HPDE6-E6E7 (cell line): ENCODE data around the gene TBC1D10A.
A peak's percentile ranks its signal among the peaks of the same experiment; 100 is the strongest.

ENCODE experiments used
- DNase-seq: peaks from one replicate; pipeline ENCODE4 v3.0.0; 2011; ENCODE audit warnings: missing footprints; ENCODE audit errors: extremely low spot score

TBC1D10A gene, protein sequence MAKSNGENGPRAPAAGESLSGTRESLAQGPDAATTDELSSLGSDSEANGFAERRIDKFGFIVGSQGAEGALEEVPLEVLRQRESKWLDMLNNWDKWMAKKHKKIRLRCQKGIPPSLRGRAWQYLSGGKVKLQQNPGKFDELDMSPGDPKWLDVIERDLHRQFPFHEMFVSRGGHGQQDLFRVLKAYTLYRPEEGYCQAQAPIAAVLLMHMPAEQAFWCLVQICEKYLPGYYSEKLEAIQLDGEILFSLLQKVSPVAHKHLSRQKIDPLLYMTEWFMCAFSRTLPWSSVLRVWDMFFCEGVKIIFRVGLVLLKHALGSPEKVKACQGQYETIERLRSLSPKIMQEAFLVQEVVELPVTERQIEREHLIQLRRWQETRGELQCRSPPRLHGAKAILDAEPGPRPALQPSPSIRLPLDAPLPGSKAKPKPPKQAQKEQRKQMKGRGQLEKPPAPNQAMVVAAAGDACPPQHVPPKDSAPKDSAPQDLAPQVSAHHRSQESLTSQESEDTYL

DNA sequence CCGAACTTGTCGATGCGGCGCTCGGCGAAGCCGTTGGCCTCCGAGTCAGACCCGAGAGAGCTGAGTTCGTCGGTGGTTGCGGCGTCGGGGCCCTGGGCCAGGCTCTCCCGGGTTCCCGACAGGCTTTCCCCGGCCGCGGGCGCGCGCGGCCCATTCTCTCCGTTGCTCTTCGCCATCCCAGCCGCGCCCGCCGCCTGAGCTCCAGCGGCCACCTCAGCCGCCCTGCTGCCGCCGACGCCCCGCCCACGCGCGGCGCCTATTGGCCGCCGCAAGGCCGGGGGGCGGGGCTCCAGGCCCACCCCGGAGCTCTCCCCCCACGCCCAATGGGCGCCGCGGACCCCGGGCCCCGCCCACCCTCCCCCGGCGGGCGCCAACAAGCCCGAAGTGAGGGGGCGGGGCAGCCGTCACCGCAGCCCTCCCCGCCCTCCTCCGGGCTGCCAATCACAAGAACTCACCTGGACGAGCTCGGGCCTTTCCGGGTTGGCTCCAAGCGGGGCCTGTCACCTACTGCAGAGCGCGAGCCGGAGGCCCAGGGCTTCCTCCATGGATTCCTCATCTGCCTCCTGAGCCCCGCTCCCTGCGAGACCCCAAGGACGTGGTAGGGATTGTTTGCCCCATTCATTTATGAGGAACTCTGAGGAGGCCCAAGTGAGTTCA is at the start of gene TBC1D10A:
TBC1D10A (minus strand) TSS at position 236 of the 657 bp plus-strand sequence; CDS start at position 176, 60 bp downstream.
- peak; percentile 99 for DNase-seq

DNA sequence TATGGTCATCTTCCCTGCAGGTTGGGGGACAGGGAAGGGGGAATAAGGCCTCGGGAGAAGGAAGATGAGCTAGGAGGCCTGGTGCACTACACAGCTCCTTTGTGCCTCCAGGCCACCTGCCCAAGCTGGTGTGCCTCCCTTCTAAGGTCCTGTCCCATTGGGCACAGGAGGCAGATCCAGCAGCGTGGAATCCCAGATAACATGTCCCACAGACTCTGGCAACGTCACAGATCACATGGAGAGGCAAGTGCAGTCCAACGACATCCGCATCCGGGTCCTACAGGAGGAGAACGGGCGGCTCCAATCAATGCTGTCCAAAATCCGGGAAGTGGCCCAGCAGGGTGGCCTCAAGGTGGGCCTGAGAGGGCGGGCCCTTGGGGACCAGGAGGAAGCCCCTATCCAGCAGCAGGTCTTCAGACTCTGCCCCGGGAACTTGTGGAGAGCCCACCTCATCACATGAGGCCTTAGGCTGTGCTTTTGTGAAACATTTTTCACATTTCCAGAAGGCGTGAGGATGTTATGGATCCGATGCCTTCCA is 48.6 kb upstream of the TBC1D10A start:
- DNase-seq = no peak

DNA sequence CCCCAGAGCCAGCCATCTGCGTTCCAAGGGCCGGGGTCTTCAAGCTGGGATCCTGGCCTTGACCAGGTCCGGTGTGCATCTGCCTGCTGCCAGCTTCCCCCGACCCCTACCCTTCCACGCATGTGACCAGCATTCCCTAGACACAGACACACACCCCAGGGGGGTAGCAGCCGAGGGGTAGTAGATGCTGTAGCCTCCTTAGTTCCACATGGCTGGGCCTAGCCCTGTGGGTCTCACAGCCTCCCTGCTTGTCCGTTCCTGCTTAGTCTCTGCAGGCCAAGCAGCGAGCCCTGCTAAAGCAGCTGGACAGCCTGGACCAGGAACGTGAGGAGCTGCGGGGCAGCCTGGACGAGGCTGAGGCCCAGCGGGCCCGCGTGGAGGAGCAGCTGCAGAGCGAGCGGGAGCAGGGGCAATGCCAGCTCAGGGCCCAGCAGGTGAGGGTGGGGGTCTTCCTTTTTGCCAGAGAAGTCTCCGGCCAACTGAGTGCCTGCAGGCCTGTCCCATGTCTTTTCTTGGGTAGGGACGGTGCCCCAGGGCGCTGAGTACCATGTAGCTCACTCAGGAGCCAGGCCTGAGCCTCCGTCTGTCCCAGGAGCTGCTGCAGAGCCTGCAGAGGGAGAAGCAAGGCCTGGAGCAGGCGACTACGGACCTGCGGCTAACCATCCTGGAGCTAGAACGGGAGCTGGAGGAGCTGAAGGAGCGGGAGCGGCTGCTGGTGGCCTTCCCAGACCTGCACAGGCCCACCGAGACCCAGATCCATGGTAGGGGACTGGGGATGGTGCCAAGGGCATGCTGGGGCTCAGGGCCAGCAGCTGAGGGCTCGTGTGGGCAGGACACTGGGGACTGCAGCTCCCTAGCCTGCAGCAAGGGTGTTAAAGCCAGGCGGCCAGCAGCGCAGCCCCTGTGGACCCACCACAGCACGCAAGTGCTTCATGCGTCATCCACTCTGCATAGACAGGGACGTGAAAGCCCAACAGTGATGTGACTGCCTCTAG is 46.9 kb upstream of the TBC1D10A start:
- DNase-seq = no peak

DNA sequence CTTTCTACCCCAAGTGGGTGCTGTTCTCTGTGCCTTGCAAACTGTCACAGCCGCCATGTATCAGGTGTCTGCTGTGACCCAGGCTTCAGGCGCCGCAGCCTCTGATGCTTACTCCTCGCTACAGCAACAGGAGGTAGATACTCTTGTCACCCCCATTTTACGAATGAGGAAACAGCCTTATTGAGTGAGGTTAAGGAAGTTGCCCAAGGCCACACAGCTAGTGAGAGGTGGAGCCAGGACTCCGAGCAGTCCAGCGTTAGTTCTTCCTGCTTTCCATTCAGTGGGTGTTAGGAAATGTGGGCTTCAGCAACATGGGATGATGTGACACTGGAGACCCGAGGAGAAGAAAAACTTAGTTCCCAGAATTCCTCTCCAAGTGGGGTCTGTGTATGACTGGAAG is 46.2 kb upstream of the TBC1D10A start:
- DNase-seq = no peak

DNA sequence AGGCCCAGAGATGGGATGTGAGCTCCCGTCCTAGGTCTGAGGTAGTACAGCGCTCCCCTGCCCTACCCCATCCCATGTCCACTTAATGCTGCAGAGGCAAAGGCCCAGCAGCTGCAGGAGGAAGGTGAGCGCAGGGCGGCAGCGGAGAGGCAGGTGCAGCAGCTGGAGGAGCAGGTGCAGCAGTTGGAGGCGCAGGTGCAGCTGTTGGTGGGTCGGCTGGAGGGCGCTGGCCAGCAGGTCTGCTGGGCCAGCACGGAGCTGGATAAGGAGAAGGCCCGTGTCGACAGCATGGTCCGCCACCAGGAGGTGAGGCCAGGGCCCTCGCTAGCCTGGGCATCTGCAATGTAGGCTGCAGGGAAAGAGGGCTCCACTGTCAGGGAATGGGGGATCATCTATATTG is 45.2 kb upstream of the TBC1D10A start:
- no peak for DNase-seq

DNA sequence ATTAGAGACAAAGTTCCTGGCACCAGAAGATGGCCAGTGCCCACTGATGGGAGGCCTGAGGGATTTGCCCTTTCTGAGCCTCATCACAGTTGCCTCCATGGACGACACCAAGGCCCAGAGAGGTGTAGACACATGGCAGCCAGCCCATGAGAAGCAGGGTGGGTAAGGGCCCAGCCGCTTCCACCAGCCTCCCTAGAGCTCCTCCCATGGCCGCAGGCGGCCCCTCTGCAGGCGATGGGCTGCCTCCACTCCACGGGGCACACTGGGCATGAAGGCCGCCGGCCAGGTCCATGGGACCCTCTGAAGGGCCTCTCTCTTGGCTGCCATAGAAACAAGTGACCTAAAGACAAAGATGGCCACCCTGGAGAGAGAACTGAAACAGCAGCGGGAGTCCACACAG is 44.6 kb upstream of the TBC1D10A start:
- no peak for DNase-seq

DNA sequence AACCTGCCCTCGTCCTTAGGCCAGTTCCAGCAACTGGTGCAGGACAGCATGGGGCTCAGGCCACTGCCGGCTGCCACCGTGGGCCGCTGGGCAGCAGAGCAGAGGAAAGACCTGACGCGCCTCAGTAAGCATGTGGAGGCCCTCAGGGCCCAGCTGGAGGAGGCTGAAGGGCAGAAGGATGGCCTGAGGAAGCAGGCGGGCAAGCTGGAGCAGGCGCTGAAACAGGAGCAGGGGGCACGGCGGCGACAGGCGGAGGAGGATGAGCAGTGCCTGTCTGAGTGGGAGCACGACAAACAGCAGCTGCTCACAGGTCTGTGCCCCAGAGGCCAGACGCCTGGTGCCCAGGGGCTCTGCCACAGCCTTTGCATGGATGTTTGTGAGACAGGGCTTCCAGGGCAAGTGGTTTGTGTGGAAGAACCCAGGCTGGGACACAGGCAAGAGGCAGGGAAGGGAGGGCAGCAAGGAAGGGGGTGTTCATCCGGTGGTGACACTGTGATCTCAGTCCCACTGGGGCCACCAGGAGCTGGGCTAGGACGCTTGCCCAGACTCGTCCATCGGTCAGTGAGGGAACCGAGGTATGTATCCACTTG is 44.0 kb upstream of the TBC1D10A start:
- DNase-seq = no peak

DNA sequence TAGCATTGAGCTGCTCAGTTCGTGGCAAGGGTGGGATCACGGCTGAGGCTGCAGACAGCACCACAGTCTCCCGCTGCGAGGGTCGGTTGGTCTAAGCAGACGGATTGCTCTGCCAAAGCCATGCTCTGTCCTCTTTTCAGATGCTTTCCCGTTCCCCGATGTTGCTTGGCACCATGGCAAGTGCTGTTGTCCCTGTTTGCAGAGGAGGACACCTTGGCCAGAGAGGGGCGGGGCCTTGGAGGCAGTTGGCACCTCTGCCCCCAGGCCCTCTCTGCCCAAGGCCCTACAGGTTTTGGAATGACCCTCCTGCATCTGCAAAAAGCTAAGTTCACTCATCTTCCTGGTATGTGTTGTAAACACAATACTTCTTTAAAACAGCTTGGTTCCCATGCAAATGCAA is 41.7 kb upstream of the TBC1D10A start:
- DNase-seq = no peak

DNA sequence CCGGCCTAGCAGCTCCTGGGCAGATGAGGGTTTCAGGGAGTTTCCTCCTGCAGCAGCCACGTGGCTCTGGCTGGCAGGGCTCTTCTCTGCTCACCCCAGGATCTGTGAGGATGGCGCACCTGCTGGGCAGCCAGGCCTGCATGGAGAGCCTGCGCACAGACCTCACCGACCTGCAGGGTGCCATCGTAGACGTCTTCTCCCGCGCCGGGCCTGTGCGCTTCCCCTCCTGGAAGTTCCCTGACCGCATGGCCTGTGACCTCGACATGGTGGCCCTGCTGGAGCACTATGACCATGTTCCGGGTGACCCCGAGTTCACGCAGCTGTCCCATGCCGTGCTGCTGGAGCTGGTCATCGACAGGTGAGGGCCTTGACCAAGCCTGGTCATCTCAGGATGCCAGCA is 39.1 kb upstream of the TBC1D10A start:
- DNase-seq = no peak

DNA sequence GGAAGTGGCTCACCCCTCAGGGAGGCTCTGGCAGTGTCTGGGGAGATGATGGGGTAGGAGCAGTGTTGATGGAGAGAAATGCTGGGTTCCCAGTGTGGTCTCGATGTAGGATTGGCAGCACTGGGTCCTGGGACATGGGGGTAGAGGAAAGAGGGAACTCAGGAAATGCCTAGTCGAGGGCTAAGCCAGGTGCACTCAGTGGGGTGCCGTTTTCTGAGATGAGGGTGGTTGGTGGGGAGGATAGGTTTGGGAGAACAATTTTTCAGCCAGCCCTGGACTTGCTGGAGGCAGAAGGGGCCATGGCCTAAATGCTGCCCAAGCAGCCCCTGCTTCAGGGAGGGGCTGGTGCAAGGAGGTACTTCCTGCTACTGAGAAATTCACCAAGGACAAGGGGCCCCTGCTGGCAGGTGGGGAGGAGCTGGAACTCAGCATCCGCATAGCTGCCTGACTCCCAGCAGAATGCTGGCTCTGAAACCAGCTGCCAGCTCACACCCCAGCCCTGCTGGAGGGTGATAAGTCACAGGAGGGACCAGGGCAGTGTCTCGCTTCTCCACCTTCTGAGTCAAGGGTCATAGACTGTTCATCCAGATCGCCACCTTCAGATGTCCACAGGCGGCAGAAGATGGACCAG is 36.0 kb upstream of the TBC1D10A start:
- DNase-seq = no peak

DNA sequence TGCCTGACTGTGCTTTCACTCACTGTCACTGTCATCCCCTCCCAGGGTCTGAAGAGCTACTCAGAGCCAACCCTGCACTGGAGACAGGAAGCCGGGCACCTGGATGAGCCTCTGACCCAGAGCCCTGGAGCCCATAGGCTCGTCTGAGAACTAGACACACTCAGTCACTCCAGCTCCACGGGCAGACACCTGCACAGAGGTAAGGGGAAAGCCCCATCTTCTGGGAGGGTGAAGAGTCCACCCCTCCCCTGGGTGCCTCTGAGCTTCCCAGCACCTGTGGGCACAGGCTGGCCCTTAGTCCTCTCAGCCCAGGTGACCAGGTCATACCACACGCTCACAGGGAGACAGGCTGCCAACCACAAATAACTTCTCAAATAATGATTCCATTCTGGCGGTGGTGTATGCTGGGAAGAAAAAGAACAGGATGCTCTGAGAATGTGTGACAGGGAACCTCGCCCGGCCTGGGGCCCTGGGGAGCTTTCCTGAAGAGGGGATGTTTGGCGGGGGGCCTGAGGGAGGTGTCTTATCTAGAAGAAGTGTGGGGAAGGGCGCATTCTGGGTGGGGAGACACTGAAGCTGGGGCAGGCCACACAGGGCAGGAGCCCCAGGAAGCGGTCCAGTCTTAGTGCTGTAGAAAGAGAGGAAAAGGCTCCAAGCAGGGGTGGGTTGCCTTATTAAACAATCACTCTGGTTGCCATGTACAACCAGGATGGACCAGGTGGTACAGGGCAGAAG is 35.3 kb upstream of the TBC1D10A start:
- no peak for DNase-seq

DNA sequence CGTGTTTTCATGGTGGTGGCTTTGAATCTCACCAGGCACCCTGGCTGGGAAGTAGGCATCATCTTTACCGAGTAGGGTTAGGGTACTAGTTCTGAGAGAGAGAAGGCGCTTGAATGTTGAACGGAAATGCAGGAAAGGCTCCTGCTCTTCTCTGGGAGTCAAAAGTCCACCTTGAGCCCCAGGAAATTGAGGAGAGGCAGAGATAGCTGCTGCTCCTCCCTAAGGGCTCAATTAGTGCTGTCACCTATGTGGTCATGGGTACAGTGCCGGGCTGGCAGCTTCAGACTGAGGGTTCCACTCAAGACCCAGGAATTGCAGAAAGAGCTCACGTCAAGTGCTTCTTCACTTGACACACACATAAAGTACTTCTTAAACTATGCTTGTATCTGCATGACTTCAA is 31.8 kb upstream of the TBC1D10A start:
- DNase-seq = no peak

DNA sequence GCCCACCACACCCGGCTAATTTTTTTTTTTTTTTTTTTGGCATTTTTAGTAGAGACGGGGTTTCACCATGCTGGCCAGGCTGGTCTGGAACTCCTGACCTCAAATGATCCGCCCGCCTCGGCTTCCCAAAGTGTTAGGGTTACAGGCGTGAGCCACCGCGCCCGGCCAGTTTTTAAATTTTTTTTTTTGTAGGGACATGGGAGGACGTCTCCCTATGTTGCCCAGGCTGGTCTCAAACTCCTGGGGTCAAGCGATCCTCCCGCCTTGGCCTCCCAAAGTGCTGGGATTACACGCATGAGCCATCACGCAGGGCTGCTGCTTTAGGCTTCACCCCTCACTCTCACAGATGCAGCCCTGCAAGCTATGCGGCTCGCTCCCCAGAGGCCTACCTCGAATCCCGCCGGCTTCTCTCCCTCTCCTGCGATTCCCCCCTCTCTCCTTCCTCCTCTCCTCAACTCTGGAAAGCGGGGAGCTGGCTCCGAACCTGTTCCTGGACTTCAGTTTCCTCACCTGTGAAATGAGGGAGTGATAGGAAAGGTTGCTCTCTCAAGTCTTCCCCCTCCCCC is 31.0 kb upstream of the TBC1D10A start:
- no peak for DNase-seq

DNA sequence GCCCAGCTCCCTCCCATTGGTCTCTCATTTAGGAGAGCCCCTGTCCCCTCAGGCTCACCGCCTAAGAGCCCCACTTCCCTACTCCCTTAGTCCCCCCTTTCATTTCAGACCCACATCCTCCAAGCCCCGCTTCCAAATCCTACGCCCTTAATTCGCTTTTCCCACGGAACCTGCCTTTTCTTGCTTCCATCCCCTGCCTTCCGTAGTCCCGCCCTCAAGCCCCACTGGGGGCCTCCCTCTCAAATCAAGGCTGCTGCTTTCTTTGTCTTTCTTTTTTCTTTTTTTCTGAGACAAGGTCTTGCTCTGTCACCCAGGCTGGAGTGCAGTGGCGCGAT is 30.5 kb upstream of the TBC1D10A start:
- no peak for DNase-seq

DNA sequence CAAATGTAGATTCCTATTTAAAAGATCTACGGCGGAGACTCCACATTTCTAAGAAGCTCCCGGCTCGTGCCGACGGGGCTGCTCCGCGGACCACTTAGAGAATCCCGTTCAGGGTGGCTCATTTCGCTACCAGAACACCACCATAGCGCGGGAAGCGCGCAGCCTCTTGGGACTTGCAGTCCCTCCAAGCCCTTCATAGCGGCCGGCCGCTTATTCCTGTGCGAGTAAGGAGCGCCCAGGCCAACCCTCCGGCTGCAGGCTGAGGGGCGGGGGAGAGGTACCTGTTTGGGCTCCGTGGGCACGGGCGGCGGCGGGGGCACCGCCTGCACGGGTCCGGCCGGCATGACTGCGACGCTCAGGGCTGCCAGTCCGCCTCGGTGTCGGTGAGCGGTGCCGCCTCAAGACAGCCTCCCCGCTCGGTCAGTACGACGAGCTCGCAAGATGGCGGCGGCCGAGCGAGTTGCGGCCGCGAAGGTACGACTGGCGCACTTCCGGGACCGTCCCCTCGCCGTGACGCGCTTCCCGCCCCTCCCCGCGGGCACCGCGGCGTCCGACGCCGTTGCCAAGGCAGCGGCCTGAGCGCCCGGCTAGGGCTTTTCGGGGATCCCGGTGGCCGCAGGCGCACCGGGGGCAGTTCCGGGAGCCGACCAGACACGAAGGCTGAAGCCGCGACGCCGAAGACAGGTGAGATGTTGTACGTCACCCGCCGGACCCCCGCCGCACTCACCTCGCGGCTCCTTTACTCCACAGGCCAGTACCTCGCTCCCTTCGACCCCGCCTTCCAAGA is 29.9 kb upstream of the TBC1D10A start, which contains the start of the genes CCDC157 and SF3A1:
CCDC157 (plus strand) TSS at position 559 of the 787 bp plus-strand sequence. CDS start 8,994 bp downstream, outside the sequence.
SF3A1 (minus strand) TSS at position 446 of the 787 bp plus-strand sequence; CDS start at position 344, 102 bp downstream.
- peak; percentile 93 for DNase-seq

DNA sequence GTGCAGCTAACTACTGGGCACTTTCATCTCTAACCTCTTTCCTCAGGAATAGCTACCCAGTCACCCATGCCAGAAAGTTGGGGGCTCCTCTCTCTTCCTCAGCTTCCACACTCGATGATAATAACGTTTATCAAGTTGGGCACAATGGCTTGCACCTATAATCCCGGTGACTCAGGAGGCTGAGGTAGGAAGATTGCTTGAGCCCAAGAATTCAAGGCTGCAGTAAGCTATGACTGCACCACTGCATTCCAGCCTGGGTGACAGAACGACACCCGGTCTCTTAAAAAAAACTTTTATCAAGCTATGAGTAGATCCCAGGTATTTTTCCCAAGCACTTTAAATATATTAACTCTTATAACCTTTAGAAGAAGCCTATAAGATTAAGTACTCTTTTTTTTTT is 27.9 kb upstream of the TBC1D10A start:
- DNase-seq = no peak

DNA sequence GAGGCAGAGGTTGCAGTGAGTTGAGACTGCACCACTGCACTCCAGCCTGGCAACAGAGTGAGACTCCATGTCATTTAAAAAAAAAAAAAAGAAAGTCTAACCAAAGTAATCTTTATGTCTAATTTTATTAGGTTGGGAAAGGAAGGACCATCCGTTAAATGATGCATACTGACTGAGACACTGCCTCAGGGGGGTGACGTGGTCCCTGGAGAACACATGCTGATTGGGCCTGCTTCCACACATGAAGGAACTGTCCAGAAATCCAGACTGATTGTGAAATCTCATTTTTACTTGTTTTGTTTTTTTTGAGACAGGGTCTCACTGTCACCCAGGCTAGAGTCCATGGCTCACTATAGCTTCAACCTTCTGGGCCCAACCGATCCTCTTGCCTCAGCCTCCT is 24.5 kb upstream of the TBC1D10A start:
- no peak for DNase-seq

DNA sequence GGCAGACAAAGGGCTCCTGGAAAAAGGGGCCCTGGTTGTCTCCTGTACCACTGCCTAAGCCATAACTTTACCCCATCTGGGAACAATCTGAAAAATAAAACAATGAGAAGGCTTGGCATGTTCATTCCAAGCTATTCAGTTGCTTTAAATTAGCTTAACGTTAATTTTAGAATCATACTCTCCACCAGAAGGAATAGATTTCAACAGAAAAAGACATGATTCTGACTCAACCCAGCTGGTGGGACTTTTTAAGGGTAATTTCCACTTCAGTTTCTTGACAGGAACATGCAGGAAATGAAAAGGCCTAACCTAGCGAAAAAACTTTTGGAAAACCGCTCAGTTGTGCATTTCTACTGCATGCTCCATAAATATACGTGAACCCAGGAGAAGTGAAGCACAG is 22.1 kb upstream of the TBC1D10A start:
- no peak for DNase-seq

DNA sequence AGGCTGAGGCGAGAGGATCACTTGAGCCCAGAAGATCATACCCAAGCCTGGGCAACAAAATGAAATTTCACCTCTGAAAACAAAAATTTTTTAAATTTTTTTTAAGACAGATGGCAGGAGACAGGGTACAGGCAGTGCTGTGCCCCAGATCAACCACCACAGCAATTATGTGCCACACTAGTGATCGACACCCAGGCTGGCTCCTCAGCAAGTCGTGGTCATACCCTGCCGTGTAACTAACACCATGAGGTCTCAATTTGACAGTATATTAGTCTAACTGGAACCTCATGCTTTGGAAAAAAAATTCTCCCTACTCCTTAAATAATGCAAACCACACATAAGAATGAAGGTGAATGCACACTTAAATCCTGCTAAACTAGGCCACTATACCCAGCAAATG is 21.7 kb upstream of the TBC1D10A start:
- DNase-seq = no peak
